ENCODE data around the gene SUCLG1.

SUCLG1 gene

DNA sequence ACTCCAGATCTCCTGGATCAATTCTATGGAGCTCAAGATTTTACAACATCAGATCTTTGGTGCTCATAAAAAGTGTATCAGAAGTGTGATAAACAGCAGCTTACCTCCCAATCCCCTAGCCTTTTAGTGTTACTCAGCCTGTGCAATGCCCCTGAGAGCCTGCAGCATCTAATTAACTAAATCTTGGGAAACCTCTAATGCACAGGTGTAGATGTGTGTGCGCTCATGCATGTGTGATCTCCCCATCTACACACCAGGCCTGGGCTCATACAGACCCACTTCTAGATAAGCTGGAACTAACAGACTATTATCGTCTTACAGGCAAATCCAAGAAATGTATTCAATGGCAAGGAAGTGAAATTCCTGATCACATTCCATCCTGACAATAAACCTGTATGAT is 7.5 kb downstream of the SUCLG1 start:
- DNase-seq (ENCODE audit: low spot score) = no peak
- TF ChIP-seq, protein P1, sequence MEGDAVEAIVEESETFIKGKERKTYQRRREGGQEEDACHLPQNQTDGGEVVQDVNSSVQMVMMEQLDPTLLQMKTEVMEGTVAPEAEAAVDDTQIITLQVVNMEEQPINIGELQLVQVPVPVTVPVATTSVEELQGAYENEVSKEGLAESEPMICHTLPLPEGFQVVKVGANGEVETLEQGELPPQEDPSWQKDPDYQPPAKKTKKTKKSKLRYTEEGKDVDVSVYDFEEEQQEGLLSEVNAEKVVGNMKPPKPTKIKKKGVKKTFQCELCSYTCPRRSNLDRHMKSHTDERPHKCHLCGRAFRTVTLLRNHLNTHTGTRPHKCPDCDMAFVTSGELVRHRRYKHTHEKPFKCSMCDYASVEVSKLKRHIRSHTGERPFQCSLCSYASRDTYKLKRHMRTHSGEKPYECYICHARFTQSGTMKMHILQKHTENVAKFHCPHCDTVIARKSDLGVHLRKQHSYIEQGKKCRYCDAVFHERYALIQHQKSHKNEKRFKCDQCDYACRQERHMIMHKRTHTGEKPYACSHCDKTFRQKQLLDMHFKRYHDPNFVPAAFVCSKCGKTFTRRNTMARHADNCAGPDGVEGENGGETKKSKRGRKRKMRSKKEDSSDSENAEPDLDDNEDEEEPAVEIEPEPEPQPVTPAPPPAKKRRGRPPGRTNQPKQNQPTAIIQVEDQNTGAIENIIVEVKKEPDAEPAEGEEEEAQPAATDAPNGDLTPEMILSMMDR (IDR thresholded peaks at IDR 0.05; ENCODE audit: extremely low read depth, missing control alignments) = no peak

DNA sequence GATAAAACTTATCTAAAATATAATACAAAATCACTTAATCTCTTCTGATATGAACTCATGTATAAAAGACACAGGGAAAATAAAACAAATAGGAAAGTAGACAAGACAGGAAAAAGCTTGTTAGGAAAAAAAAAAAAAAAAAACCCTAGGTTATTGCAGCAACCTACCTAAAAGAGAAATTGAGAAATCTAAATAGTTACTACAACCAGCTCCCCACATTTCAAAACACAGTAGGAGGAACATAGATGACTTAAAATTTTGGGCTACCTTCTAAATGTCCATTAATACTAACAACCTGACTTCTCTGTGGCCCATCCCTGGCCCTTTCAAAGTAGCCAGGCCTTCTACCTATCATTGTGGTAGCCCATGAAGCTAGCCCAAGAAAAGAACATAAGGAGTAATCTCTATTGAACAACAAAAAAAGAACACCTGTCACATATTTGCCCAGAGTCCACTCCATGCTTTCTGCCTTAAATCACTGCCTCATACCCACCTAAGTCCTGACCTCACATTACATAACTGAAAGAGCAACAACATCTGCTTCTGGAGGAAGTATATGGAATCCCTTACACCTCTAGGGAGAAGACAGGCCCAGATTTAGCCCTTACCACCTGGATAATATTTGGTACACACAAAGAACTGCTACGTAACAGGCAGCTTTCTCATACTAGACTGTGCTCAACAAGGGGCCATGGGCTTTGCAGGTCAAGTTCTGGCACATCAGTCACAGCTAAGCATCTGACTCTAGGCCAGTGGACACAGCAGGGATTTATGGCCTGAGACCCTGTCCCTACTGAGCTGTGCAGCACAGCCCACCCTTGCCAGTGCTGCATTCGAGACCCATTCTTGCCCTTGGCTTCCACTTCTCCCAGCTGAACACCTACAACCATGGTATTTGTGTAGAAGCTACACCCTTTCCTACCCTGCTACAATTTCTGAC is 8.5 kb downstream of the SUCLG1 start:
- TF ChIP-seq, protein P1 (IDR thresholded peaks at IDR 0.05; ENCODE audit: extremely low read depth, missing control alignments) = no peak
- no peak for DNase-seq (ENCODE audit: low spot score)

DNA sequence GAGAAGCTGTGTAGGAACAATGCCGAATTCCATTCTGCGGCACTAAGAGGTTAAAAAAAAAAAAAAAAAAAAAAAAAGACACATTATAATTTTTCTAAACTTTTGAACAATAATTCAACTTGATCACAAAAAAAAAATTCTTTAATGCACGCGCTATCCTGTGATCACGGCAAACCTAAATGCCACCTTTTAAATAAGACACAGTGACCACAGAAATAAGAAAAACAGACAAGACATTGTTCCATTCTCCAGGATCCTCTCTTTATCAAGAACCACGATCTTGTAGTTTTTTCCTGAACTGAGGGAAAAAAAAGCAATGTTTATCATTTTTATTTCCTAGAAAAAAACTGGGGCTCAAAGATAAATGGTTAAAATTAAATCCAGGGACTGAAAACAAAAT is 9.4 kb downstream of the SUCLG1 start:
- TF ChIP-seq, protein P1 (IDR thresholded peaks at IDR 0.05; ENCODE audit: extremely low read depth, missing control alignments) = no peak
- no peak for DNase-seq (ENCODE audit: low spot score)

DNA sequence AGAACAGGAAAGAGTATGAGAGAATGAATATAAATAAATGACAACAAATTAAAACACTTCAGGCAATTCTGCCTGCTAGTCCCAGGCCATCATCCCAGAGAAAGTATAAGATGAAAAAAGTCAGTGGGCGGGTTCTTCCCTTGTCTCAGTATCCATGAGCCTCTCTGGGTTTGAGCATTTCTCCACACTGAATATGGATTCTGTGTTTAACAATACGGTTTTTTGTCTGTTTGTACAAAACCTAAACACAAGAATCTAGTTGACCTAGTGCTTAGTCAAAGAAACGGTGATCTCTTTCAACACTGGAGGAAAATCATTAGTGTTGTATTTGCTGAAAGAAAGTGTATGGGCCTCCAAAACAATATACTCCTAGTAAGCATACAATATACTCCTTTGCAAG is 10.0 kb downstream of the SUCLG1 start:
- DNase-seq (ENCODE audit: low spot score) = no peak
- TF ChIP-seq, protein P1 (IDR thresholded peaks at IDR 0.05; ENCODE audit: extremely low read depth, missing control alignments) = no peak

DNA sequence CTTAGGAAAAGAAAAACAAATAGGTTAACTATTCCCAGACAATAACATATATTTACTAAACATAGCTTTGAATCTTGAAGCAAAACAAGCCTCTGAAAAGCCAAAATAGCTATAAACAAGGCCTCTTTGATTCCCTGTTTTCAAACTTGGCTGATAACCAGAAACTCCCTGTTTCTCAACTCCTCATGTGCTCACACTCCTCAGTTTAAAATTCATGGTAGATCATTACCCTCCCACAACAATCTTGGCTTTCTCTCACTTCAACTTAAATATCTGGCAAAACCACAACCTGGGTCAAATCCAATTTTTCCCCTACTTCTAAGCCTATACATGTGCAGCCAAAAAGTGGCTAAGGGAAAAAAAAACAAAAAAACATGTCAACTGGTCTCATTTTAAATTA is 15.6 kb downstream of the SUCLG1 start:
- DNase-seq (ENCODE audit: low spot score) = no peak

DNA sequence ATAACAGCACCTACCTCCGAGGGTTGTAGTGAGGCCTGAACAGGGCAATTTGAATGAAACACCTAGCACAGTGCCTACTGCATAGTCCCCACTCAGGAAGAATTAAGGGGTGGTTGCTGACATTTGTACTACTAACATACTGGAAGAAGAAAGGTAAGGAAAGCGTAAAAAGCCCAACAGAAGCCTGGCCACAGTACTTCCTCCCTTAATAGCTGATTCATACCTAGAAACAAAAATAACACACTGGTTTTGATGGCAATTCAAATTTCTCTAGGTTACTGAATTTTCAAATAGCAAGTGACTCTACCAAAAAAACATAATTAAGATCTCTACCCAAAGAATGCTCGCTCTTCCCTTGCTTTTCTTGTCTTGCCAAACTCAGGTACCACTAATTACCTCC is 16.2 kb downstream of the SUCLG1 start:
- TF ChIP-seq, protein P1 (IDR thresholded peaks at IDR 0.05; ENCODE audit: extremely low read depth, missing control alignments) = no peak
- DNase-seq (ENCODE audit: low spot score) = no peak

More for the DNA sequence above, 15.6 kb downstream of the SUCLG1 start:
- TF ChIP-seq, protein P1 (IDR thresholded peaks at IDR 0.05; ENCODE audit: extremely low read depth, missing control alignments) = no peak

DNA sequence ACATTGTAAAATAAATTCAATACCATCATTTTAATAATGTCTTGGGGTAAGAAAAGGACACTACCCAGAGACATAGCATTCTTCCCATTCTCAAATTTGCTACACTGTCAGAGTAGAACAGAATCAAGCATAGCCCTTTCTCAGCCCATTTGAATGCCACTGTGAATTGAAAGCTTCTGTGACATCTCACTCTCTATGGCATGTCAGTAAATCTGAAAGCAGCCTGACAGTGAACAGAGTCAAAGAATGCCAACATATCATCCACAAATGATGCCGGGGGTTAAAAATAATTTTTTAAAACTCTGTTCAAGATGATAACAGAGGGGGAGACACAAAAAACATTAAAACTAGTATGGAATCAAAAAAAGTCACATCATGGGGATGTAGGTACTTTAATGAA is 17.6 kb downstream of the SUCLG1 start:
- DNase-seq (ENCODE audit: low spot score) = no peak
- TF ChIP-seq, protein P1 (IDR thresholded peaks at IDR 0.05; ENCODE audit: extremely low read depth, missing control alignments) = no peak
